CD4-positive, alpha-beta T cell treated with Interferon gamma for 1 hour (primary cell): Measurements from ENCODE around the gene ATP8B3.

ENCODE experiments used
- DNase-seq: peaks from one replicate; pipeline ENCODE4 v3.0.0-alpha.2; 2020

Gene ATP8B3

GRCh38 chr19:1811942-1812425 lies at the start of gene ATP8B3:
TSS of gene ATP8B3 (minus strand) at chr19:1812276. CDS start at chr19:1811736, 540 bp downstream.
- no peak for DNase-seq

GRCh38 chr19:1861599-1862031 lies 49.5 kb upstream of the ATP8B3 start:
- DNase-seq = no peak

- no peak for DNase-seq
These were observed 48.9 kb upstream of the ATP8B3 start for GRCh38 chr19:1860821-1861598.

GRCh38 chr19:1860042-1860775 lies 48.1 kb upstream of the ATP8B3 start:
- peak; percentile 74 for DNase-seq

- DNase-seq = no peak
These were observed 47.3 kb upstream of the ATP8B3 start for GRCh38 chr19:1859331-1859781.

GRCh38 chr19:1858412-1859081 lies 46.5 kb upstream of the ATP8B3 start:
- no peak for DNase-seq

- no peak for DNase-seq
These were observed 45.7 kb upstream of the ATP8B3 start for GRCh38 chr19:1857648-1858326.

- DNase-seq = peak; percentile 74
These were observed 44.9 kb upstream of the ATP8B3 start for GRCh38 chr19:1856698-1857603.

- DNase-seq = no peak
These were observed 44.2 kb upstream of the ATP8B3 start for GRCh38 chr19:1856345-1856697.

- no peak for DNase-seq
These were observed 43.8 kb upstream of the ATP8B3 start for GRCh38 chr19:1855828-1856255.

- DNase-seq = peak; percentile 89
These were observed 43.2 kb upstream of the ATP8B3 start for GRCh38 chr19:1855040-1855827.

GRCh38 chr19:1854542-1855039 lies 42.5 kb upstream of the ATP8B3 start:
- no peak for DNase-seq

- DNase-seq = no peak
These were observed 42.0 kb upstream of the ATP8B3 start for GRCh38 chr19:1854039-1854541.

GRCh38 chr19:1853295-1854038 lies 41.4 kb upstream of the ATP8B3 start:
- peak; percentile 82 for DNase-seq

- no peak for DNase-seq
These were observed 40.6 kb upstream of the ATP8B3 start for GRCh38 chr19:1852581-1853128.

GRCh38 chr19:1851654-1852580 lies 39.8 kb upstream of the ATP8B3 start:
- peak; percentile 80 for DNase-seq

GRCh38 chr19:1850809-1851653 lies 39.0 kb upstream of the ATP8B3 start:
- no peak for DNase-seq
